ENCODE results near the gene BORCS6. TPM values are rescaled to one million over a fixed set of nuclear protein-coding genes. Genes with fewer than 3 reads are reported as not detected.

BORCS6 gene
- total RNA-seq, 1 experiment from 2014 or later: 6.4 TPM

- Histone ChIP-seq H3K4me1 (ENCODE audit: control insufficient read depth in 1 of 2, insufficient read depth in 2 of 2, low read length in 2 of 2) (peaks cover 22 to 45% of the 10 kb centered on the region in 2 experiments), H3K9me3 (ENCODE audit: control insufficient read depth in 1 of 2, insufficient read depth in 1 of 2, low read depth in 1 of 2, low read length in 2 of 2) (no peaks in the 10 kb centered on the region), H3K79me2 (ENCODE audit: insufficient read depth, low read length) (peaks cover 6% of the 10 kb centered on the region; the same call in 1 of the 2 replicates), H3K27me3 (ENCODE audit: insufficient read depth, low read length) (no peaks in the 10 kb centered on the region), H3K36me3 (ENCODE audit: control insufficient read depth in 1 of 2, insufficient read depth in 2 of 2, low read length in 2 of 2) (no peaks in the 10 kb centered on the region), H3K27ac (ENCODE audit: low read depth, low read length) (peak overlapping the region; percentile 76), H3K9me2 (ENCODE audit: insufficient read depth) (no peaks in the 10 kb centered on the region), H3K4me3 (replicated peaks in 1 of 2; ENCODE audit: low read depth in 1 of 2, low read length in 2 of 2) (peak overlapping the region; percentile 84 to 86), H4K20me1 (ENCODE audit: insufficient read depth) (no peaks in the 10 kb centered on the region), H3K9ac (ENCODE audit: low read length) (peak overlapping the region; percentile 93), H2AFZ (ENCODE audit: low read depth, low read length, poor library complexity, severe bottlenecking) (no peak overlapping the region), H3K4me2 (ENCODE audit: low read length) (peak overlapping the region; percentile 99)
- CTCF ChIA-PET: no interaction called here
- intact Hi-C loops (cut with micrococcal nuclease): no loop called here
- BruUV-seq (replicated peaks): no TSS peak
- TF ChIP-seq EGR1 (IDR thresholded peaks at IDR 0.05; ENCODE audit: low read depth) (no peak), EZH2 (IDR thresholded peaks at IDR 0.05) (no peak), POLR2A (IDR thresholded peaks at IDR 0.05; ENCODE audit: borderline replicate concordance, extremely low read depth, insufficient read depth, insufficient read length) (no peak), SRF (IDR thresholded peaks at IDR 0.05; ENCODE audit: low read depth) (no peak), TCF7L2 (IDR thresholded peaks at IDR 0.05; ENCODE audit: borderline replicate concordance, extremely low read depth, insufficient read depth, insufficient read length) (no peak), EZH2phosphoT487 (IDR thresholded peaks at IDR 0.05; ENCODE audit: borderline replicate concordance) (no peak), FOSL1 (IDR thresholded peaks at IDR 0.05; ENCODE audit: low read depth) (no peak), ELF1 (IDR thresholded peaks at IDR 0.05; ENCODE audit: borderline replicate concordance, low read depth) (no peak), CBX3 (IDR thresholded peaks at IDR 0.05; ENCODE audit: low read depth) (no peak), YY1 (IDR thresholded peaks at IDR 0.05; ENCODE audit: extremely low read depth, insufficient replicate concordance, low read depth, low read length) (no peak), SIN3A (IDR thresholded peaks at IDR 0.05; ENCODE audit: low read depth) (no peak), CTCF (IDR thresholded peaks at IDR 0.05 in 2 of 3, conservative IDR thresholded peaks at IDR 0.05 in 1 of 3; ENCODE audit: borderline replicate concordance in 1 of 3, insufficient read depth in 1 of 3, low read depth in 2 of 3, low read length in 2 of 3) (no peak), SP1 (IDR thresholded peaks at IDR 0.05; ENCODE audit: low read depth) (no peak), RAD21 (IDR thresholded peaks at IDR 0.05; ENCODE audit: low read depth) (no peak), REST (IDR thresholded peaks at IDR 0.05; ENCODE audit: low read depth) (no peak), CEBPB (IDR thresholded peaks at IDR 0.05; ENCODE audit: low read depth) (no peak), ZFX (IDR thresholded peaks at IDR 0.05) (no peak), MAX (IDR thresholded peaks at IDR 0.05) (no peak), ZBTB33 (IDR thresholded peaks at IDR 0.05; ENCODE audit: extremely low read depth, insufficient replicate concordance, low read length) (no peak)
- DNase-seq (ENCODE audit: low read depth, low spot score) (no peak), ATAC-seq (no peak)
- POLR2A ChIA-PET: interaction anchor here (0.6 kb wide), 1 partner anchor 8 kb away, joined by 3 read pairs; no protein-coding TSS in a partner anchor
- RAD21 ChIA-PET (ENCODE audit: low non-redundant PET in 1 of 2, low total read pairs in 2 of 2, uncharacterized antibody in 2 of 2, unreplicated experiment in 2 of 2): no interaction called here
Measured at GRCh38 chr17:8176998-8177731, 12.8 kb downstream of the BORCS6 start.
